HG03469 (cell line): ENCODE results near the gene UROC1.

Source experiments
- ATAC-seq: cut with Tn5 transposase; IDR thresholded peaks from one replicate; pipeline ENCODE4 v1.9.1; 2021; ENCODE audit warnings: mild to moderate bottlenecking, moderate library complexity, moderate number of reproducible peaks; ENCODE audit not compliant: unreplicated experiment

The UROC1 gene

DNA sequence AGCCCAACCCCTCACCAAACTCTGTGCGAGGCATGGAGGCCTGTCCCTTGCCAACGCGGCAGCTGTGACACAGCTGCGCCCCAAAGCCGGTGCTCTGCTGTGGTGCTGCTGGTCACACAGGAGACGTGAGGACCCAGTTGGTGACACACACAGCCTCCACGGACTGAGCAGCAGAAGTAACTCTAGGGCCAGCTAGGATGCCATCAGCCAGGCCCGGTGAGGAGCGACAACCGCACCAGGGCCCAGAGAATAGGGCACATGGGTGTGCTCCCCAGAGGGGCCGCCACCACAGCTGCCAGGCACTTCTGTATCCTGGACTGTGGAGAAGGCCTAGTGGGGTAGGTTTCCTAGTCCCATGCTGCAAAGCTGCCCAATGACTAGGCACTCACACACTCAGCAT lies 52.6 kb downstream of the UROC1 start:
- no peak for ATAC-seq

DNA sequence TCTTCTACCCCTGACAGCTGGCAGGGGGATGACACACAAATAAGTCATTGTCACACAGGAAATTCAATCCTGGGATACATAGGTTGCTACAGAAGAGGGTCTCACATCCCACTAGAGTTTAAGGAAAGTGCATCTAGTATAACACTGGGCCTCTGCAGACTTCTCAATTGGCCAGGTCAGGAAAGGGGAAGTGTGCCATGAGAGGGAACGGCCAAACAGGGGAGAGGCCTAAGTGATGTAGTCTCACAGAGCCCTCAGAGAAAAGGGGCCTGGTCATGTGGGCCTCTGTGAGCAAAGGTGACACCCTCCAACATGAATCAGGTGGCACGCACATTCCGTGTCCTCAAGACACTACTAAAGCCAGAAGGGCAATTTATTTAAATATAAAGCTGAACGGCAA lies 53.1 kb downstream of the UROC1 start:
- no peak for ATAC-seq

DNA sequence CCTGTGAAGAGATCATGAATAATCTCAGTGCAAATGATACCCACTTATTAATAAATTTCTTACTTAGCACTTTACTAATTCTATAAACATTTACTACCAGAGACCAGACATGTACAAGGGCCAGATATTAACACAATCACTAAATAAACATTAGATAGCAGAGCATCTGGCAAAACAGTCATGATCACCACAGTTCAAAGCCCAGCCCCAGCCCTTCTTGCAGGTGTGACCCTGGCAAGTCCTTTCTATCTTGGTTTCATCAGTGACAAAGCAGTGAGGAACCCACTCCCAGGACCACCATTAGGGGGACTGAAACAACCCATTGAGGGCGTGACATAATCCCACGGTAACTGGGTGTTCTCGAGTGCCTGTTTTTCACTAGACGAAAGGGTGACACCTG lies 53.5 kb downstream of the UROC1 start:
- ATAC-seq: no peak

DNA sequence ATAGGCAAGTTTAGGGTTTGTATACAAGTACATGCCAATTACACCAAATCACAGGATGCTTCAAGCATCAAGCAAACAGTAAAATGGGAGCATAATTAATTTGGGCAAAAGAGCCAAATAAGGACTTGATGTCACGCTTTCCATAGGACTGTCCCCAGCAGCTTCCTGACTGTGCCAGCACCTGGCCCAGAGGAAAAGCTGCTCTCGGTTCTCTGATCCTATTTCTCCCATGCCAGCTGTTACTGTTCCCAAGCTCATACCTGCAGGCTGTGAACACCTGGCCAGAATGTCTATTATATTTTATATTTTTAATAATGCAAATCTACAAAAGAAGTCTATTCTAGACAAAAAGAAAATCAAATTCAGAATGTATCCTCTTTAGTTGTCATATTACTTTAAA lies 54.1 kb downstream of the UROC1 start:
- no peak for ATAC-seq

DNA sequence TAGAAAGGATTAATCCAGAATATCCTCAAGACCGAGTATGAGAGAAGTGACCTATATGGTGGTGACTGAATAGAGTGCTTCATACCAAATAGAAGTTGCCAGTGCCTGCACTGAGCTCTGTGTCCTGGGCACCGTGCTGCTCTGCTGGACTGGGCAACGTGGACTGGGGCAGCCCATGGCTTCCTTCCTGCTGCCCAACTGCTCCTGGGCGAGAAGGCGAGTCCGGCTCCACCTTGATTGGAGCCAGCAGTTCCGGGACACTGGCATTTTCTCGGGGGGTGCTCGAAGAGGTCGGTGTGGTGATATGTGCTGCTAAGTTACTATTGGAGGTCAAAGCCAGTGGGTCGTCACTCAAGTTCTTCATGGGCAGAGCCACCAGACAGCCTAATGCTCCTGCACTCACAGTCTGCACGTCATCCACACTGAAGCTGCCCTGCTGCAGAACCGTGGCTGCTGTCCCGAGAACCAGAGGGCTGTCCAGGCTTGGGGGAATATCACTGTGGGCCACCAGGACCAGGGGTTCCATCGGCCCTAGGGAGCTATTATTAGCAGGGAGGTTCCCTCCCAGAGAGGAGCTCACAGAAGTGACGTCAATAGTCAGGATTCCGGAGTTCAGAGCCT lies 56.0 kb downstream of the UROC1 start:
- ATAC-seq: no peak

DNA sequence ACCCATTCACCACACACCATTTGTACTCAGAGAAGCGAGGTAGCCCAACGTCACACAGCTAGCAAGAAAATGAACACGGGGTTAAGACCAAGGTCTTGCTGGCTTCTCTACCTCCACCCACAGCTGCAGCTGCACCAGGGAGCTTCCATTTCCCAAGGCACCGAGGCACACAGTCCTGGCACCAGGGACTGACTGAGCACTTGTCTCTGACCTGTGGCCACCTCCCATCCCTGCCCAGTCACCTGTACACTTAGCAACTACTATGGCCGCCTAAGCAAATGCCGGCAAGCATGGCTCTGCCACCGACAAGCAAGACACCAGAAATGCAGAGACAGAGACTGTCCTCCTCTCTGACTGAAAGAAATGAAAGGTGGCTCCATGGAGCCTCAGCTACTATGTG lies 57.2 kb downstream of the UROC1 start:
- ATAC-seq: no peak

DNA sequence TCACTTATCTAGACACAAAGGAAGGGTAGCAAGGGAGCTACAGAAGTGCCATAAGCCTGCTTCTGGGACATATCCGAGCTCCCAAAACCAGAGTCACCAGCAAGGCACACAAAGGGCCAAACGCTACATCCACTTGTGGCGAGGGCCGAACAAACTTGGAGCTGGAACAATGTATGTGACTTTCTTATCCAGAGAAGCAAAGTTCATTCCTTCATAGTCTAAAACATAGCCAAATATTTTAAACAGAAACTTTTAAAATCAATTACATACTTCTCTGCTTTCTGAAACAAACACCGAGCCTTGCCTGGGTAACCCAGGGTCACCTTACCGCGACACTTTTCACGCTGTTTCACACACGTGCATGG lies 57.8 kb downstream of the UROC1 start:
- ATAC-seq: no peak

DNA sequence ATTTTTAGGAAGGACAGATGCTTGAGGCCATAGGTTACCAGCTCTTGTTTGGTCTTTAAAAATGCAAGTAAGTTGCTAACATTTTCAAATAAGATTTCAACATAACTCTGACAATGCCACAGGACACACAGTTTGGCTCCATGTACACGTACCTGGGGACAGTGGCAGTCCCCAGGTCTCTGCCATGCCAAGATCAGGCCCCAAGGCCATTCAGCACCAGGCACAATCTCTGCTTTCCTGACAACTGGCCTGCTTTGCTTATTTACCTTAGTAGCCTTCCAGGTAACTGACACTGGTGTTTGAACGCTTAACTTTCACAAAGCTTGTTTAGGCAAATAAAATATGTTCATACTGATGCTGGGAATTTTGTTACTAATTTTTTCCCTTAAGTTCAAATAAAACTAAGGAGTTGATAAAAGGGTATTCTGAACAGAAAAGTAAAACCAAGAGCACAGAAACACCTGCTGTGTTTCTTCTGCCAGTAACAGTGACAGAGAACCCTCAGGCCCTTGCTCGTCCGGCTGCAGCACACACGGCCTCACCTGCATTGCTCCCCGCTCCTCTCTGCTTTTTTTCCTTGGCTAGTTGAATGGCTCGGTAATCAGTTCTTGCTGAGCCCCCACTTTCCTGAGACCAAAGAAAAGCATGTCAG lies 58.3 kb downstream of the UROC1 start:
- no peak for ATAC-seq

DNA sequence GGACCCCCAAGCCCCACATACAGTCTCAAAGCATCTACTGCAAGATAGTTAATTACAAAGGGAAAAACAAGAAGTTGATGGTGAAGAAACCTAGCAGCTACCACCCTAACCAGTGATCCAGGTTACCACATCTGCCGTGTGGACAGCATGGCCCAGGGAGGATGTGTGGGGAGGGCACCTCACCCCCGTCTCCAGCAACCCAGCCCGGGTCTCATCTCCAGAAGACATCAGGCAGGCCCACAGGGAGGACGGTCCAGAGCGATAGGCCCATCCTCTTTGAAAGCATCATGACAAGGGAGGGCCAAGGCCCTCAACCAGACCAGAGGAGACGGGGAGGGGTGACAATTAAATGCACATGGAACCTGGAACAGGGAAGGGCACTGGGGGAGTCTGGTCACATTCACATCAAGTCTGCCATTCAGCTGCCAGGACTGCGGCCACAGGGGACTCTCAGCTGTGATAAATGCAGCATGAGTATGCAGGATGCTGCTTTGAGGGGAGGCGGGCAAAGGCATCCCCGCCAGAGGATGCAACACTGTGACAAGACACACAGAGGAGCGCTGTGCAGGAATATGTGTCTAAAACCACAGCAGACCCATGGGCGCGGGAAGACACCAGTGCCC lies 60.7 kb downstream of the UROC1 start:
- no peak for ATAC-seq

DNA sequence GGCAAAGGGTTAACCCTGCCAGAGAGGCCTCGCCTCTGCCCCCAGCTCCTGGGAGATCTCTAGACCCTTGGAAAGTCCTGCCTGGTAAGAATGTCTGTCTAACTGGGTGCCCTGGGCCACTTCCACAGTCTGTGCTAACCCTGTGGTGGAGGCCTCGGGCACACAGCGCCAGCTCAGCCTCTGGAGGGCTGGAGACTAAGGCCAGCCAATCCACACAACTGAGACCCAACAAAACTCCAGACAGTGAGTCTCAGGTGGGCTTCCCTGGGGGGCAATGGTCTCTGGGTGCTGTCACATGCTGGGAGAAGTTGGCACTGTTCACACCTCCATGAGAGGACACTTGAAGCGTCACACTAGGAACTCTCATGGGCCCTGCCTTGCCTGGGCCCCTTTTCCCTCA lies 61.4 kb downstream of the UROC1 start:
- no peak for ATAC-seq

DNA sequence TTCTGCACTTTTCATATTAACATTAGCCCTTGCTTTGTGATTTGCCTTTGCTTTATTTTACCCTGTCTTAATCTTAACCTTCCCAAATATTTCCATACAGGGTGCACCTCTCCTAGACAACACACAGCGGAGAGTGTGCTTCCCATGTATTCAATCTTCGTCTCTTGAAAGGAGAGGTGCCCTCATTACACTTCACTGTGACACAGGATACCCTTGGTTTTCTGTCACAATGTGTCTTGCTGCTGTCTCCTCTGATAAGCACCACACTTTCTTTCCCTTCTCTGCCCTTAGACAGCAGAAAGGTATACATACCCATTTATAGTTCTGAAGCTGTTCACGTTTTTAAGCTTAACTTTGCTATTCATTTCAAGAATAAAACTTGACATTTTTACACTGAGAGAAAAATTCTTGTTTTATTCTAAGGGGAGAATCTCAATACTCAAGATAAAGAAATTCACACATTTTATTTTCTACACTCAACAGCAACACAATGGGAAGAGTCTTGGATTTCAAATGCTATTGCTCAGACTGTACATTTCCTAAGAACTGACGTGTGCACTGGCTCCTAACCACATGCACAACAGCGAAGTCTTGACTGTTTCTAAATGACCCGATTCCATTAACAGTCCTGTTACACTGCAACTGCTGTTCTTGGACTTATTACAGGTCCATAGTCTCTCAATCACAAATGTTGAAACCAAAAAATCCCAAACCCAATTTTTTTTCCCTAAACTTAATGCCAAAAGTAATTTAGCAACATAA lies 63.0 kb downstream of the UROC1 start:
- ATAC-seq: no peak

DNA sequence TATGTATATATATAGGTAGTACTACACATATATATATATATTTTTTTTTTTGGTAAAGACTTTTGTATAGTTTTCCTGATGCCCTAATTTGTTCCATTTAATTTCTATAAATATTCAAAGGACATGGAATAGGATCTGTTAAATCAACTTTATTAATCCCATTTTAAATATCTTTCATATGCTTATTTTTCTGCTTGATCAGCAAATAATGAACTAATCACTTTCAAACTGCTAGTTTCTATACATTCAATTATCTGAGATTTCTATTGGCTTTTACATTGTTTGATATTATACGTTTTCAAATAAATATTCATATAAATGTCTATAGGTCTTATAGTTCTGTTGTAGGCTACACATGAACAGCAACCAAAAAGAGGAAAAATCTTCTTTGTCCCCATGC lies 63.5 kb downstream of the UROC1 start:
- ATAC-seq: no peak

DNA sequence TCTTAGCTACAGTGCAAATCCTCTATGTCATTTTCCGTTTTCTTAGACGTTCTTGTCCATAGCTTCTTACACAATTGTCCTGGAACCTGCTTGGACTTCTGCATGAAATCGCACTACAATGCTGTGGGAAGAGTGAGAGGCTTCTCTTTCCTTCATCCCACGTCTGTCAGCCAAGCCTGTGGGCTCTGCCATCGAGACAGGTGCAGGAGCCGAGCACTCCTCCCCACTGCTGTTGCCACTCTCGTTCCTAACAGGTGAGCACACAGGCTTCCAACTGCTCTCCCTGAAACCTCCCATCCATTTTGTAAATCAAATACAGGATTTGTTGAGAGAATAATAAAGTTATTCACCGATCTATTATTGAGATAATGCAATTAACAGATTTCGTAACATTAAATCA lies 65.4 kb downstream of the UROC1 start:
- no peak for ATAC-seq

DNA sequence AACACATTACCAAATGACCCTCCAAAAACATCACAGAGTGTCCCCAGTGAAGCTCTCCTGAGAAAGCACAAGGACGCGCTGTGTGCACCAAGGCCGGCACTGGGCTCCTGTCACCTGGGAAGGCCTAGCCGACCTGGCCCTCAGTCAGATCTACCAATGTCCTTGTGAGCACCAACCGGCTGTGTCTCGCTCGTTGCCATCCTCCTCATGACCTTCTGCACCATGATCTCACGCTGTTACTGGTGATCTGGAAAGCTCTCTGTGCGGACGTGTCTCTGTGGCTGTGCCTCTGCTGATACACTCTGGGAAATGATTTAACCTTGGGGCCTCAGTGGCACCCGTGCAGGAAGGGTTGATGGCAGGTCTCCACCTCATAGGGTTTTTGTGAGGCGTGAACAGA lies 66.1 kb downstream of the UROC1 start:
- ATAC-seq: no peak

DNA sequence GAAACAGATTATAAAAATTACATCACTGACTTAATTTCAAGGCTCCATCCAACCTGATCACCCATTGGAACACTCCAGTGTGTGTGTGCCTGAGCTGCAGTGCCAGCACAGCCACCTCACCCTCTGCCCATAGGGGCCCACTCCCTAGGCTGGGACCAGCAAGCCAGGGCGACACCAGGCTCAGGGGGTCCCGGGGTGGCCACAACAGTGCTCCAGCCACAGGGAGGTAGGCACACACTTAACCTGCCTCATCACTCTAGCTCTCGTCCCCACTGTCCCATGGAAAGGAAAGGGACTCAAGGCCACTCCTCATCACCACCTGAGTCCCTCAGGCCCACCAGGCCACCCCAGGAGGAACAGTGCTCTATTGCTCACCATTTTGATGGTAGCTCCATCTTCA lies 66.8 kb downstream of the UROC1 start:
- ATAC-seq: no peak

DNA sequence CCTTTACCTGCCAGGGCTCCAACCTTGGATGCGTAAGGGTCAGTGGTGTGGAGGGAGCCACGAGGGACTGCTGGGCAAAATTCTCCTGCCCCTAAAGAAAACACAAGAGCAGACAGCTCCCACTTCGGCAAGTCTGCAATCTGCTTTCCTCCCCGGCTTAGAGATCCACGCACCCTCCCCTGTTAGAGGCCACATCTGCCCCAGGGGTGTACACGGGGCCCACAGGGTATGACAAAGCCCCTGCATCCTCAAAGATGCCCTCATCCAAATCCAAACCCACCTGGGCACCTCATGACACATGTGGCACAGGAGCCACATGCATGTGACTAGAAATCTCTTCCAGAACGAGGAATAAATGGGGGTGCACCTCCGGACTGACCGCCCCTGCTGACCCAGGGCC lies 67.4 kb downstream of the UROC1 start:
- no peak for ATAC-seq

DNA sequence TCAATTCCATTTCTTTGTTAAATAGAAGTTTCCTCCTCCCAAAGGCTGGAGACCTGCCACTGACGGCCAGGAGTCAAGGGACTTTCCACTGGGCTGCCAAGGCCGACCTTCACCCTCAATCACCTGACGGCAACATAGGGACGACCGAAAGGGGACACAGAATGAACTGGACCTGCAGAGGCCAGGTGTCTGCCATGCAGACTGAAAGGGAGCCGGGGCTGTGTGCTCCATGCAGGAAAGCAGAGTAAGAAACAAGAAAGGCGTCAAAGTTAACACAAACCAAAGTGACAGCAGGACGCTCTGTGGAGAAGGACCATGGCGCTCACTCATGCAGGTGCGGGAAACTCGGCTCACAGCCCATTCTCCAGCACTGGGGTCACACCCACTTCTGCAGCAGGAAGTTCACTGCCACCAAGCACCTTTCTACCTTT lies 67.9 kb downstream of the UROC1 start:
- ATAC-seq: no peak

DNA sequence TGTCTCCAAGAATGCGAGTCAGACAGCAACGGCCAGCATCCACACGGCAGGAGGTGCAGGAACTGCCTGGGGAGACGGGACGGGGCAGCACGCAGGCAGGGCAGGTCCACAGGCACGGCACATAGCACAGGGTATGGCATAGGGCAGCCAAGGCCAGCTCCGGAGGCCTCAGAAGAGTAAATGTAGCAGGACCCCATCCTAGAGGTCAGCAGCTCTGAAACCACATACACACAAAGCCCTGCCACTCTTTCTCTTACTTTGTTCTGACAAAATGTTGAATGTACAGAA lies 68.7 kb downstream of the UROC1 start:
- ATAC-seq: no peak

DNA sequence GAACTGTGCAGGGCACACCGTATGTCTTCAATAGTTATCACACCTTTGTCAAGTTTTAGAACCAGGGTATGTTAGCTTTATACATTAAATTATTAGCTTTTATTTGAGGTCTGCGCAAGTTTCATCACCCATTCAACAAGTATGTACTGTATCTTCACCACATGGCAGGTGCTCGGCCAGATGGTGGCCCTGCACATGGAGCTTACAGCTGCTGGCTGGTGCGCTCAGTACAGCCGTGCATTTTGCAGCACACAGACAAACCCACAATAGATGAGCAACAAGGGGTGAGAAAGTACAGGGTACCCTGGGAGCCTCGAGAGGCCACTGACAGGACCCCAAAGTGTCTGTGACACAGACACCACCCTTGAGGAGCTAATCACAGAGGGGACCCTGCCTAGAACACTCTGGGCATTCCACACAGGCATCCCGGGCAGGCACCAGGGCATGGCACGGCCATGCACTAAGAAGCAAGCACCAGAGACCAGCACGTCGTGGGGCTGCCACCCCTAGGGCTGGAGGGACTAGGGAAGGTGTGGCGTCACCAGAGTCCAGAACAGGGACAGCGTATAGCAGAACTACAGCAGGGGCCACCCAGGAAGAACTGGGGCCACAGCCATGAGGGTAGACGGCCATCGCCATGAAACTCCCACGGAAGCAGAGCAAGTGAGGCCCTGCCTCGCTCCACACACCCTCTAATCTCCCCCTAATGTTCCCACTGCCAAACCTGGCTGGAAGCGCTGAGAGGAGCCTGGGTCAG lies 69.3 kb downstream of the UROC1 start:
- ATAC-seq: no peak

DNA sequence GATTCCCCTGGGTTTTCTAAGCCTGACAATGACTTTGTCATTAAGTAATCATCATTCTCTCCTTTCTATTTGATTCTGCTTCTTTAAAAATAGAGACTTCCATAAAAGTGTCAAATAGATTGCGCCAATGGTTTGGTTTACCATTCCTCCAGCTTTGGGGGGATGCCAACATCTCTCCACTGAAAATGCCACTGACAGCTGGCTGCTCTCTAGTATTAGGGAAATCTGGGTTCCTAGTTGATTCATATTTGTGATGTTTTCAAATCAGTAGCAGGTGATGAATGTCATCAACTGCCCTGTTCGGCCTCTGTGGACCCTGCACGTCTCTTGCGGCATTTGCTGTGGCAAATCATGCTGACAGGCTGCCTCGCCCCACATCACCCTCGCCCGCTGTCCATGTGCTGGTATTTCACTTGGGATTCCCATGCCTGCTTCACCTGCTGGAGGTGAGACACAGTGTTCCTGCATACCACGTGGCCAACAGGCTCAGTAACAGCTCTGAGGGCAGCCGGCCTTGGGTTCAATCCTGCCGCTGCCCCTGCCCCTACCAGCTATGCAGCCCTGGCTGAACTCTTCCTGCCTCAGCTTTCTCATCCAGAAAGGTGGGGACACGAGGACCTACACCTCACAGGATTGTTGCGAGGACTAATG lies 70.0 kb downstream of the UROC1 start:
- ATAC-seq: no peak

DNA sequence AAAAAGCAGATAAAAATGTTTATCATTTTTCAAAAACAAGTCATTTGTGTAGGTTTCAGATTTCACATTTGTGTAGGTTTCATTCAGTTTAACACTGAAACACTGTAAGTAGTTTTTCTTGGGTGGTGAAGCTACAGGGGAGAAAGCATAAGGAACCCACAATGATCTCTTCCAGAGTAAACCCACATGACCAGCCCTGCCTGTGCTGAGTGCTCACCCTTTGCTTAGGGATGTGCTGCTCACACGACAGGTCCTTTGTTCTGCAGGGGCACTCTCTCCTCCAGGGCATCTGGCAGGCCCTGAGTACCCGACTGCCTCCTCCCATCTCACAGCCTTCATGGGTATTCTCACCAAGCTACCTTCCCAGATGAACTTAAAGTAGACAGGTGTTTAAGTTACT lies 70.8 kb downstream of the UROC1 start:
- no peak for ATAC-seq
